CD4-positive, alpha-beta T cell treated with Interleukin-21 for 1 hour (primary cell): ENCODE data around the gene PRDM15.

Source experiments
- DNase-seq: peaks from one replicate; pipeline ENCODE4 v3.0.0-alpha.2; 2020

Gene PRDM15

GRCh38 chr21:41760411-41760810 is 118.7 kb downstream of the PRDM15 start:
- no peak for DNase-seq

GRCh38 chr21:41759926-41760325 is 119.2 kb downstream of the PRDM15 start:
- no peak for DNase-seq

DNA sequence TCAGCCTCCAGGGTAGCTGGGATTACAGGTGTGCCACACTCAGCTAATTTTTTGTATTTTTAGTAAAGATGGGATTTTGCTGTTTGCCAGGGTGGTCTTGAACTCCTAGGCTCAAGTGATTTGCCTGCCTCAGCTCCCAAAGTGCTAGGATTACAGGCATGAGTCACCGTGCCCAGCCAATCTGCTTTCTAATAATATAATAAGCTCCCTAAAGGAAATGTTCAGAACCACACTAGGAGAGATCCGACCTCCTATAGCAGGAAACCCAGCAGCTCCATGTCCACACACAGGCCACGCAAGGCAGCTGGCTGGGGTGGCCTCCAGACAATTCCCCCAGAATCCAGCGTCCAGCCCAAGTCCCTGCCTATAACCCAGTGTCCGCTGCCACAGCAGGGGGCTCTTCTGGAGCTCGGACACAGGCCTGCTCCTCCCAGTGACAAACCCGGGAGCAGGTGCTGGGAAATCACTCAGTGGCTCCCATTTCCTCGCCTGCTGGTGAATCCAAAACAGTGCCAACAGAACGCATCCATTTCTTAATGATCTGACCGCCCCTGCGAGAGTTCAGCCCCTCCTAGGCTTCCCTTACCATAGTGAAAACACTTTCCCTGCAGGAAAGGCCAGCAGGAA is 119.8 kb downstream of the PRDM15 start:
- DNase-seq: no peak

DNA sequence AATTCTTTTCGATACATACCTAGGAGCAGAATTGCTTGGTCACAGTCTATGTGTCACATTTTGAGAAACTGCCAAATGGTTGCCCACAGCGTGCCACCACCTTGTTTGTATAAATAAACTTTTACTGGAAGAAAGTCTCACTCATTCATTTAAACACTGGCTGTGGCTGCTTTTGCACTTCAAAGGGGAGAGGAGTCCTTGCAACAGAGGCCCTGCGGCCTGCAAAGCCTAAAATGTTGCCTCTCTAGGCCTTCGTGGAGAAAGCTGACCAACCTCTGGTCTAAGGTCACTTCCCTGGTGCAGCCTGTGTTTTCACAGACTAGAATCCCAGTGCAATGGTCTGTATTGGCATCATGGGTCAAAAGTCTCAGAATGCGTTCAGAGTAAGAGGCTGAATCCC is 120.6 kb downstream of the PRDM15 start:
- no peak for DNase-seq

GRCh38 chr21:41755934-41756773 is 123.0 kb downstream of the PRDM15 start:
- DNase-seq: no peak

- no peak for DNase-seq
These were observed 123.7 kb downstream of the PRDM15 start for GRCh38 chr21:41755258-41755933.

- no peak for DNase-seq
These were observed 124.7 kb downstream of the PRDM15 start for GRCh38 chr21:41754479-41754891.

DNA sequence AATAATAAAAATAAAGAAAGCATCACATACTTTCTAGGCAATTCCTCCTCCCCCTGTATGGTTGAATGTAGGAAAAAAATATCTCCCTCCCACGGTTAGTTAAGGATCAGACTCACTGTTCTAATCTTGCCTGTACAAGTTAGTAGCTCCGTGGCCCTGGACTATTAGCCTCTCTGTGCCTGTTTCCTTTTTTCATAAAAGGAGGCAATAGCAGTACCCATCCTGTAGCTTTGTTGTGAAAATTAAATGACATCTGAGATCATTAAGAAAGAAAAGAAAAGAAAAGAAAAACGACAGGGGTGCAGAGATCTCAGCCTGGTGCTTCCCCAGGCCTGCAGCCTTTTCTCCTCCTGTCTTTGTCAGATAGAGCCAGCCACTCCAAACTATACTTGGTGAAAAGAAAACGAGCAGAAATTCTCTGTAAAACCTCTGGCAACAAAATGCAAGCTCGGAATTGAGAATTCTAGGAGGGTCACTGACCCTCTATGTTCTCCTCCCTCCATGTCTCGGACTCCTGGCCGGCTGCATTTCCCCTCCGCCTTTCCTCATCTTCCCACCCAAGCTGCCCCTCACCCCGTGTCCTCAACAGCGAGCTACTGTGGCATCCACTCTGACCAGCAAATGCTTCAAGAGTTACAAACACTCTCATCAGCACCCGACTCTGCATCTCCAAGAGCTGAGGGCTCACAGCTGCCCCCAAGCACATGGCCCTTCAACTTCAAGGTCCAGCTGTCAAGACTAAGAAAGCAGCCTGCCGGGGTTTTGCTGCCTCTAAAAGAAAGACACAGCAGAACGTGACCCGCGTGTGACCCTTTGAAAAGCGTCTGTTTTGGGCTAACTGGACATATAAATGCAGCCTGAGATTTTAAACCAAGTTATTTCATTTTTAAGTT is 125.9 kb downstream of the PRDM15 start:
- DNase-seq: no peak

DNA sequence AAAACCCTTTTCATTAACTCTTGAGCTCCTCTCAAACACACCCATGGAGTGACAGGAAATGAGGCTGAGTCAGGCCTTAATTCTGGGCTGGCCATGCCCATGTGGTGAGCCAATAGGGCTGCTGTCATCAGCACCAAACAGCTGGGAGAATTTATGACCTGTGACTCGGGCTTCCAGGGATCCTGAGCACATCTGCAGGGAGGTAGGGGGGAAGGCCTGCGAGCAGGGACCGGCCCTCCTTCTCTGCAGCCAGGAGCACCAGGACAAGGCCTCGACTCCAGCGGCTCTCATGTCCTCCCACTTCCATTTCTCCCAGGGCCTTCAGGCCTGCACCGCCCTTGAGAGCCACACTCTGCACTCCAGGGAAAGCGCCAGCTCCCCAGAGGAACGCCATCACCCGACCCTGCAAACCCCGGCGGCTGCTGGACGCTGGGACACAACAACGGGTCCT is 126.9 kb downstream of the PRDM15 start:
- DNase-seq: no peak

GRCh38 chr21:41751611-41752011 is 127.5 kb downstream of the PRDM15 start:
- DNase-seq: no peak

DNA sequence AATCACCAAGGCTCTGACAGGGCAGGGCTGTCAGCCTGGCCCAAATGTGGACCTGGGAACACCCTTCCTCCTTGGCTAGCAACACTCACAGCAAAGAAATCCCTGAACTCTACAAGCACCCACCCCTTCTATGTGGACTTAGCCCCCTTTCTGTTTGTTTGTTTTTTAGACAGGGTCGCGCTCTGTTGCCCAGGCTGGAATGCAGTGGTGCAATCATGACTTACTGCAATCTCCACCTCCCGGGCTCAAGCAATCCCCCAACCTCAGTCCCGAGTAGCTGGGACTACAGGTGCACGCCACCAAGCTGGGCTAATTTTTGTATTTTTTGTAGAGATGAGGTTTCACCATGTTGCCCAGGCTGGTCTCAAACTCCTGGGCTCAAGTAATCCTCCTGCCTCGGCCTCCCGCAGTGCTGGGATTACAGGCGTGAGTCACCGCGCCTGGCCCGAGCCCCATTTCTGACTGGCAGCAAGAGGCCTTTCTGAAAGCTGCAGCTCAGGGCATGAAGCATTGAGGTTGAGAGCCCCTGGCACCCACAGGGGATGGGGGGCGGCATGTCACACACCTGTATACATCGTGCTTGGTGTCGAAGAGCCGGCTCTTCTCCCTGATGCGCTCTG is 128.5 kb downstream of the PRDM15 start:
- no peak for DNase-seq

DNA sequence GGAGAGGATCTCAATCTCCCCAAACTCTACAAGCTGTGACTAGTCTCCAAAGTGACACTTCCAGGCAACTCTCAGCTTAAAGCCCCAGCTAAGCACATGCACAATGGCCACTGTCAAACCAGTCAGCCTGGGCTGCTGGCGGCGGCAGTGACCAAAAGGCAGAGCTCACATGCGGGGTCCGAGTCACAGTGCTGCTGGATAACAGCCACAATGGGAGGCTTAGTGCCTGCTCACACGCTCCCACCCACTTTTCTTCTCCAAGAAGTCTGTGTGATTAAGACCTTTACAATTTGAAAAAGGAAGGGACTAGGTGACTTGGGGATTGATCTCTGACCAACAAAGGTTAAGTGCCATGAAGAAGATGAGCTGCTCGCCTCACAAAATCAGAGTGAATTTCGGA is 129.1 kb downstream of the PRDM15 start:
- DNase-seq: no peak

DNA sequence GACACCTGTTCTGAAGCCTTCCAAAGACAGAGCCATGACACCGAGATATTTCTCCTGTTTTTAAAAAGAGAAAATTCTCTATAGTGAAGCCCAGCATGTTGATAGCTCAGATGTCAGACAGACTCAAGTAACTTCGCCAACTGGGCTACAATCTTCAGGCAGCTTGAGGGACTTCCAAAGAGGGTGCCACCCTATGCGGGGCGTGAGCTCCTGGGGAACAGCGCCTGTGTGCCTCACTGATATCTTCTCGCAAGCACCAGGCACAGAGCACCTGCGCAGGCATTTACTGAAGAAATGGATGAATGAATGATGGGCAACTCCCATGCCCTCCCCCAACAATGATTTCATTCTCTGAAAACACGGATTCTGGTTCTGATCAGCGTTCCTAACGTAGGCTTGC is 129.9 kb downstream of the PRDM15 start:
- DNase-seq: no peak
